Measurements from ENCODE around the gene NCOA6. TPM values are rescaled to one million over a fixed set of nuclear protein-coding genes. Genes with fewer than 3 reads are reported as not detected.

The NCOA6 gene
- total and polyA plus RNA-seq, 2 donors from 2014 or later, result 28.1 to 30.8 TPM

DNA sequence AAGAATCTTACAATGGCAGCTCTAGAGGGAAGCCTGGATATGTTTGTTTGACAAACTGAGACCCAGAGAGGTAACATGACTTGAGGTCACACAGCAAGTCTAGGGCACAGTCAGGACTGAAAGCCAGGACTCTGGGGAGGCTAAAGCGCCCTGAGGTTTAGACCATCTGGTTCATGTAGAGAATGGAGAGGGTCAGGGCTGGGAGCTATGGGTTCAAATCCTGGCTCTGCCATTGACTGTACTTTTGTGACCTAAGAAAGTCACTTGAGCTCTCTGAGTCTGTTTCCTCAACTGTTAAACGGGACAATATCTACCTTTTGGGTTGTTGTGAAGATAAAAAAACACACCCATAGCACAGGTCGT lies 122.4 kb downstream of the NCOA6 start:
- no peaks in the 10 kb centered on the region for H3K27me3 ChIP-seq (ENCODE audit: control insufficient read depth, insufficient read depth, low read length)
- peak overlapping the region; percentile 82 to 88 (median 84) for H3K4me3 ChIP-seq (ENCODE audit: low read length in 3 of 3)
- intact Hi-C loops (cut with DNase I), result no loop called here
- peaks cover 0 to 30% (median 22%) of the 10 kb centered on the region in 3 donors for H3K4me1 ChIP-seq (ENCODE audit: control insufficient read depth in 2 of 3, insufficient read depth in 2 of 3, low read depth in 1 of 3, low read length in 3 of 3)
- DNase-seq (no peak), FAIRE-seq (no peak)
- H3K9me3 ChIP-seq (ENCODE audit: control insufficient read depth in 2 of 3, insufficient read depth in 1 of 3, low read length in 3 of 3), result no peaks in the 10 kb centered on the region
- H3K27ac ChIP-seq (ENCODE audit: low read depth in 2 of 2, low read length in 2 of 2), result no peak overlapping the region
- no peaks in the 10 kb centered on the region for H3K36me3 ChIP-seq (ENCODE audit: control insufficient read depth in 2 of 3, insufficient read depth in 3 of 3, low read length in 3 of 3)
- peak overlapping the region; percentile 35 to 99 (median 71) for H3K9ac ChIP-seq (ENCODE audit: low read length in 3 of 3)
- TF ChIP-seq, protein P1, sequence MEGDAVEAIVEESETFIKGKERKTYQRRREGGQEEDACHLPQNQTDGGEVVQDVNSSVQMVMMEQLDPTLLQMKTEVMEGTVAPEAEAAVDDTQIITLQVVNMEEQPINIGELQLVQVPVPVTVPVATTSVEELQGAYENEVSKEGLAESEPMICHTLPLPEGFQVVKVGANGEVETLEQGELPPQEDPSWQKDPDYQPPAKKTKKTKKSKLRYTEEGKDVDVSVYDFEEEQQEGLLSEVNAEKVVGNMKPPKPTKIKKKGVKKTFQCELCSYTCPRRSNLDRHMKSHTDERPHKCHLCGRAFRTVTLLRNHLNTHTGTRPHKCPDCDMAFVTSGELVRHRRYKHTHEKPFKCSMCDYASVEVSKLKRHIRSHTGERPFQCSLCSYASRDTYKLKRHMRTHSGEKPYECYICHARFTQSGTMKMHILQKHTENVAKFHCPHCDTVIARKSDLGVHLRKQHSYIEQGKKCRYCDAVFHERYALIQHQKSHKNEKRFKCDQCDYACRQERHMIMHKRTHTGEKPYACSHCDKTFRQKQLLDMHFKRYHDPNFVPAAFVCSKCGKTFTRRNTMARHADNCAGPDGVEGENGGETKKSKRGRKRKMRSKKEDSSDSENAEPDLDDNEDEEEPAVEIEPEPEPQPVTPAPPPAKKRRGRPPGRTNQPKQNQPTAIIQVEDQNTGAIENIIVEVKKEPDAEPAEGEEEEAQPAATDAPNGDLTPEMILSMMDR (IDR thresholded peaks at IDR 0.05; ENCODE audit: borderline replicate concordance, extremely low read depth, insufficient read depth), result no peak

DNA sequence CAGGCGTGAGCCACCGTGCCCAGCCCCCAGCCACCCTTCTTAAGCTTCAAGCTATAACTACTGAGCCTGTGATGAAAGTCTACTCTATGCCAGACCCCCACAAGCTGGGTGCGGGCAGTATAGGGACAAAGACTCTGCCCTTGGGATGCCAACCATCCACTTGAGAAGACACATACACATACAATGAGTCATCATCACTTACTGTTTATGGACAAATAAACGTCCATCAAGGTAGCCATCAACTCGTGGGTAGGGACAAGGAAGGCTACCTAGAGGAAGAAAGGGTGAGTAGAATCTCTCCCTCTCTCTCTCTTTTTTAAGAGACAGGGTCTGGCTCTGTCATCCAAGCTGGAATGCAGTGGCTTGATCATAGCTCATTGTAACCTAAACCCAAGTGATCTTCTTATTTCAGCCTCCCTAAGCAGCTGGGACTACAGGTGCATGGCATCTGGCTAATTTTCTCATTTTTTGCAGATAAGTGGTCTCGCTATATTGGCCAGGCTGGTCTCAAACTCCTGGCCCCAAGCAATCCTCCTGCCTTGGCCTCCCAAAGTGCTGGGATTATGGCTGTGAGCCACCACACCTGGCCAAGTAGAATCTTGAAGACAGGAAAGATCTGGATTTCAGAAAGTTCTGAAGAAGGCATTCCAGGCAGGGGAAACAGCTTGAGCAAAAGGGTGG lies 123.9 kb downstream of the NCOA6 start:
- TF ChIP-seq, protein P1 (IDR thresholded peaks at IDR 0.05; ENCODE audit: borderline replicate concordance, extremely low read depth, insufficient read depth), result no peak
- no peaks in the 10 kb centered on the region for H3K27me3 ChIP-seq (ENCODE audit: control insufficient read depth, insufficient read depth, low read length)
- no peak overlapping the region for H3K27ac ChIP-seq (ENCODE audit: low read depth in 2 of 2, low read length in 2 of 2)
- FAIRE-seq (no peak), DNase-seq (no peak)
- intact Hi-C loops (cut with DNase I), result no loop called here
- no peak overlapping the region for H3K9ac ChIP-seq (ENCODE audit: low read length in 3 of 3)
- peaks cover 0 to 25% (median 19%) of the 10 kb centered on the region in 3 donors for H3K4me1 ChIP-seq (ENCODE audit: control insufficient read depth in 2 of 3, insufficient read depth in 2 of 3, low read depth in 1 of 3, low read length in 3 of 3)
- no peaks in the 10 kb centered on the region for H3K9me3 ChIP-seq (ENCODE audit: control insufficient read depth in 2 of 3, insufficient read depth in 1 of 3, low read length in 3 of 3)
- H3K36me3 ChIP-seq (ENCODE audit: control insufficient read depth in 2 of 3, insufficient read depth in 3 of 3, low read length in 3 of 3), result no peaks in the 10 kb centered on the region
- H3K4me3 ChIP-seq (ENCODE audit: low read length in 3 of 3), result no peak overlapping the region

DNA sequence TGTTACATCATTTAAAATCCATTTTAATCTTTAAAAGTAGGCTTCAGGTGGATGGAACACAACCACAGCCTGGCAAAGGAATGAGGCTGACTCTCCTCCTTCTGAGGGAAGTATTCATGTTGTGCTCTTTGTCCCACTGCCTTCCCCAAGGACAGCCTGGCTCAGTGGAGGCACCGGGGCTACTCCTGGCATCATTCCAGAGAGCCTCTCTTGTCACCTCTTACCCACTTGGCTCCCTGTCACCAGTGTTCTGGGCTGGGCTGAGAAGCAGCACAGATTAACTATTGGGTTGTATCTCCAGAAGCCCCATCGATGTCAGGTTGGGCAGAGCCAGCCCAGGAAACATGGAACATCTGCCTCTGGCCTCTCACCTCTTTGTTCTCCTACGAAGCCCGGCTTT lies 132.0 kb downstream of the NCOA6 start:
- Histone ChIP-seq H3K9ac (ENCODE audit: low read length in 3 of 3) (no peak overlapping the region), H3K4me1 (ENCODE audit: control insufficient read depth in 2 of 3, insufficient read depth in 2 of 3, low read depth in 1 of 3, low read length in 3 of 3) (no peaks in the 10 kb centered on the region), H3K9me3 (ENCODE audit: control insufficient read depth in 2 of 3, insufficient read depth in 1 of 3, low read length in 3 of 3) (no peaks in the 10 kb centered on the region), H3K4me3 (ENCODE audit: low read length in 3 of 3) (no peak overlapping the region), H3K27me3 (ENCODE audit: control insufficient read depth, insufficient read depth, low read length) (no peaks in the 10 kb centered on the region), H3K27ac (ENCODE audit: low read depth in 2 of 2, low read length in 2 of 2) (no peak overlapping the region), H3K36me3 (ENCODE audit: control insufficient read depth in 2 of 3, insufficient read depth in 3 of 3, low read length in 3 of 3) (no peaks in the 10 kb centered on the region)
- DNase-seq (no peak), FAIRE-seq (no peak)
- intact Hi-C loops (cut with DNase I), result no loop called here
- TF ChIP-seq, protein P1 (IDR thresholded peaks at IDR 0.05; ENCODE audit: borderline replicate concordance, extremely low read depth, insufficient read depth), result no peak

DNA sequence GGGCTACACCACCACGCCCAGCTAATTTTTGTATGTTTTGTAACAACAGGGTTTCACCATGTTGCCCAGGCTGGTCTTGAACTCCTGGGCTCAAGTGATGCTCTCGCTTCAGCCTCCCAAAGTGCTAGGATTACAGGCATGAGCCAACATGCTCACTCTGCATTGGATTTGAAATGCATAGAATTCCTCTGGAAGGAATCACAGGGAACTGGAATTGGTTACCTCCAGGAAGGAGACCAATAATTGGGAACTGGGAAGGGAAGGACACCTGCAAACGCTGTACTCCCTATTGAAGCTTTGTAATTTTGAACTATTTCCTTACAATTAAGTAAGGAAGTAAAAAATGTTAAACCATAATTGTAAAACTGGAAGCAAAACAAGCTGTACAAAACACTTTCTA lies 133.6 kb downstream of the NCOA6 start:
- H3K4me1 ChIP-seq (ENCODE audit: control insufficient read depth in 2 of 3, insufficient read depth in 2 of 3, low read depth in 1 of 3, low read length in 3 of 3), result no peaks in the 10 kb centered on the region
- H3K27ac ChIP-seq (ENCODE audit: low read depth in 2 of 2, low read length in 2 of 2), result no peak overlapping the region
- FAIRE-seq (no peak), DNase-seq (no peak)
- intact Hi-C loops (cut with DNase I), result no loop called here
- no peaks in the 10 kb centered on the region for H3K27me3 ChIP-seq (ENCODE audit: control insufficient read depth, insufficient read depth, low read length)
- no peaks in the 10 kb centered on the region for H3K36me3 ChIP-seq (ENCODE audit: control insufficient read depth in 2 of 3, insufficient read depth in 3 of 3, low read length in 3 of 3)
- TF ChIP-seq, protein P1 (IDR thresholded peaks at IDR 0.05; ENCODE audit: borderline replicate concordance, extremely low read depth, insufficient read depth), result no peak
- H3K9ac ChIP-seq (ENCODE audit: low read length in 3 of 3), result no peak overlapping the region
- H3K4me3 ChIP-seq (ENCODE audit: low read length in 3 of 3), result no peak overlapping the region
- H3K9me3 ChIP-seq (ENCODE audit: control insufficient read depth in 2 of 3, insufficient read depth in 1 of 3, low read length in 3 of 3), result no peaks in the 10 kb centered on the region

Data from kidney (tissue), 14 donors.